Small intestine (tissue), 7 donors: ENCODE data around the gene CBX7. TPM values are rescaled to one million over a fixed set of nuclear protein-coding genes. Genes with fewer than 3 reads are reported as not detected.

ENCODE experiments used
- DNase-seq, 2 donors: peaks; one replicate each; pipeline versions ENCODE4 v3.0.0 to v3.0.0-alpha.2; 2013
- FAIRE-seq: peaks from 2 replicates; lab custom pipeline; 2012; peaks lifted over from hg19 to GRCh38; lab: Jason Lieb, UNC
- H3K27ac ChIP-seq, 3 donors: one replicate each; pipeline ENCODE4 v1.5.1; 2013; ENCODE audit warnings: low read length in 2 of 3, mild to moderate bottlenecking in 2 of 3, control low read depth in 1 of 3, inconsistent platforms in 1 of 3, low read depth in 1 of 3, moderate library complexity in 1 of 3
- H3K27me3 ChIP-seq, 3 donors: one replicate each; pipeline ENCODE4 v1.6.1; 2013; ENCODE audit warnings: low read length in 3 of 3, inconsistent platforms in 1 of 3; ENCODE audit not compliant: control insufficient read depth in 3 of 3, insufficient read depth in 3 of 3
- H3K36me3 ChIP-seq, 3 donors: one replicate each; pipeline ENCODE4 v1.6.1; 2013; ENCODE audit warnings: low read length in 3 of 3, inconsistent platforms in 1 of 3, low read depth in 1 of 3, mild to moderate bottlenecking in 1 of 3, moderate library complexity in 1 of 3; ENCODE audit not compliant: control insufficient read depth in 3 of 3, insufficient read depth in 2 of 3
- H3K4me1 ChIP-seq, 3 donors: one replicate each; pipeline ENCODE4 v1.6.1; 2013; ENCODE audit warnings: low read length in 2 of 3, inconsistent platforms in 1 of 3, low read depth in 1 of 3, mild to moderate bottlenecking in 1 of 3, moderate library complexity in 1 of 3; ENCODE audit not compliant: control insufficient read depth in 3 of 3, insufficient read depth in 2 of 3
- H3K4me3 ChIP-seq, 3 donors: one replicate each; pipeline ENCODE4 v1.5.1; 2013; ENCODE audit warnings: low read length in 3 of 3, control low read depth in 1 of 3, inconsistent platforms in 1 of 3, low read depth in 1 of 3, mild to moderate bottlenecking in 1 of 3, moderate library complexity in 1 of 3
- H3K9me3 ChIP-seq, 2 donors: one replicate each; pipeline ENCODE4 v1.6.1; 2013; ENCODE audit warnings: low read depth in 1 of 2, low read length in 1 of 2; ENCODE audit not compliant: control insufficient read depth in 2 of 2, insufficient read depth in 1 of 2
- WGBS, 3 donors: extraction: QIAGEN DNeasy Blood & Tissue Kit; methylation state at CpG; one replicate each; pipeline ENCODE4 v1.1.7; 2013; 5-methylcytosine and 5-hydroxymethylcytosine counted together
- polyA plus RNA-seq, 4 donors: library from polyadenylated mRNA; stranded (reverse) in 3 of 4; unstranded in 1 of 4; fragments of 200-250 nt in 3 of 4; fragments of 120-200 nt in 1 of 4; gene quantifications; one replicate each; pipeline versions ENCODE4 v1.2.1 to v1.2.3, GENCODE V29; 2013
- donor health status: healthy with polysubstance abuse.
- donor health status: control.
- donor health status: control.
- donor health status: Bipolar disorder and iron deficiency.
- donor health status: healthy.

CBX7 gene
- polyA plus RNA-seq, 4 donors = 9.8 to 29.8 (median 21.2) TPM

DNA sequence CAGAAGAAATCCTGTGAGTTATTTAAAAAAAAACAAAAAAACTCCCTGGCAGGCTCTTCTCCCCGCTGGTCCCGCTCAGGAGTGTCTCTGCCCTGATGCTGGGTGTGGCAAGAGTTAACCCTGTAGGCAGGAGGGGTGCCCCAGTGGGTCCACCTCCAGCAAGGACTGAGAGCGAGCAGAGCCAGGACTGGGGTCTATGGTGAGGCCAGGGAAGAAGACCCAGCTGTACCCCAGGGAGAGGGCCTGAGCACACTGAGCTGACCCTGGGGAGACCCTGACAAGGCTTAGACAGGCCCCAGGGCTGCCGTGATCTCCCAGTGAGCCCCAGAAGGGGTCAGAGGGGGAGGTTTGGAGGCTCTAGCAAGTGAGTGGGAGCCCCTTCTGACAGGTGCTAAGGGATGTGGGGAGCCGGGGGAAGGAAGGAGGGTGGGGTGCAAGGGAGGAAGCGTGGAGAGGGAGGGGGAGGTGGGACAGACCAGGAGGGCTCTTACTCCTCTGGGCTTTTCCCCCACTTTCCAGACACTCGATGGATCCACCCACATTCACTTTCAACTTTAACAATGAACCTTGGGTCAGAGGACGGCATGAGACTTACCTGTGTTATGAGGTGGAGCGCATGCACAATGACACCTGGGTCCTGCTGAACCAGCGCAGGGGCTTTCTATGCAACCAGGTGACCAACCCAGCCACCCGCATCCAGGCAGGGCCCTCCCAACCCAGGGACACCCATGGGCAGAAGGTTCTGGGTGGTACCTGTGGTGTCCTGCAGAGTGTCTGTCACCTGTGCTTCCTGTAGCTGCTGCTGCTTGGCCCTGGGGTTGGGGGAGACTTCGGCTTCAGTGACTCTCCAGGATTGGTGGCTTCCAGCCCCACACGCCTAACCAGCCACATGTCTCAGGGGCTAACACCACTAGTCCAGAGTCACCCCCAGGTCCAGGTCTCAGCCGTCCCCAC lies 69.0 kb downstream of the CBX7 start:
- FAIRE-seq = no peak
- H3K4me3 ChIP-seq = no peak overlapping the region
- no peaks in the 10 kb centered on the region for H3K9me3 ChIP-seq
- H3K36me3 ChIP-seq = peaks cover 0 to 4% (median 0%) of the 10 kb centered on the region in 3 donors
- H3K4me1 ChIP-seq = no peaks in the 10 kb centered on the region
- H3K27me3 ChIP-seq = no peaks in the 10 kb centered on the region
- no peak overlapping the region for H3K27ac ChIP-seq
- DNase-seq = no peak
- WGBS, 3 donors = 74 to 80% (median 77%) methylated on average over 14 of the region's 14 CpGs

DNA sequence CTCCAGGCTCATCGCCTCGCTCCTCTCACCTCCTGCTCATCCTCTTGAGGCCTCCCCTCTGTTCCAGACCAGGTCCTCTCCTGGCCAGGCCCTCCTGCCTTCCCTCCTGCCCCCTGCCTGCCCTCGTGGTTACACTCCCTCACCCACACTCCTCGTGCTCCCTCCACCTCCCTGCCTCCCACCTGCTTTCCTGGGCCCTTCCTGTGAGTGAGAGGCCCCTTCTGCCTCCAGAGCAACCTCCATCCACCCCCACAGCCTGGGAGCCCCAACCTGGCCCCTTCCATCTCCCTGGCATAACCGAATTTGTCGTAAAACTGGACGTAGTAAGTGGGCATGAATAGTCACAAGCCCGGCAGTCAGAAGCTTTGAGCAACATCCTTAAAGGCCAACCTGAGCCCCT lies 70.9 kb downstream of the CBX7 start:
- FAIRE-seq (no peak), DNase-seq (no peak)
- 75 to 79% (median 77%) methylated on average over 8 of the region's 8 CpGs for WGBS, 3 donors
- H3K27me3 ChIP-seq = no peaks in the 10 kb centered on the region
- no peak overlapping the region for H3K27ac ChIP-seq
- no peaks in the 10 kb centered on the region for H3K9me3 ChIP-seq
- no peak overlapping the region for H3K4me3 ChIP-seq
- peaks cover 0 to 3% (median 0%) of the 10 kb centered on the region in 3 donors for H3K4me1 ChIP-seq
- H3K36me3 ChIP-seq = peaks cover 0 to 4% (median 0%) of the 10 kb centered on the region in 3 donors

DNA sequence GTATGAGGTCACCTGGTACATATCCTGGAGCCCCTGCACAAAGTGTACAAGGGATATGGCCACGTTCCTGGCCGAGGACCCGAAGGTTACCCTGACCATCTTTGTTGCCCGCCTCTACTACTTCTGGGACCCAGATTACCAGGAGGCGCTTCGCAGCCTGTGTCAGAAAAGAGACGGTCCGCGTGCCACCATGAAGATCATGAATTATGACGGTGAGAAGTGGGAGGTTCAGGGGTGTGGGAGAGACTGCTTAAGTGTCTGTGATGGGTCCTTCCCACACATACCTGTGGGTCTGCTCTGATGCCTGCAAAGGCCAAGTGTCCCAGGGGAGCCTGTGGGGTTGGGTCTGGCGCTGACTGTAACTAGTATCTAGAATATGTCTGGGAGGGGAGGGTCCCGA lies 71.5 kb downstream of the CBX7 start:
- peaks cover 0 to 4% (median 0%) of the 10 kb centered on the region in 3 donors for H3K36me3 ChIP-seq
- DNase-seq (no peak), FAIRE-seq (no peak)
- H3K27me3 ChIP-seq = no peaks in the 10 kb centered on the region
- no peak overlapping the region for H3K27ac ChIP-seq
- H3K9me3 ChIP-seq = no peaks in the 10 kb centered on the region
- H3K4me1 ChIP-seq = peaks cover 0 to 3% (median 0%) of the 10 kb centered on the region in 3 donors
- H3K4me3 ChIP-seq = no peak overlapping the region
- 89 to 92% (median 89%) methylated on average over 12 of the region's 12 CpGs for WGBS, 3 donors

Other genes with a start within 250 kb of the CBX7 start
- gene APOBEC3A, start 195.1 kb downstream of the CBX7 start, polyA plus RNA-seq = under 1 TPM in 3 of 4 donors, not detected in 1; 0.13 to 0.81 (median 0.37) TPM
- 1 to 10 TPM; 3.5 to 5.8 (median 4.6) TPM for gene APOBEC3B, start 170.3 kb downstream of the CBX7 start, polyA plus RNA-seq
- 10 to 100 TPM in 2 of 4 donors, 1 to 10 TPM in 2; 2.2 to 16.3 (median 11.2) TPM for gene APOBEC3C, start 138.4 kb downstream of the CBX7 start, polyA plus RNA-seq
- gene APOBEC3D, start 131.6 kb downstream of the CBX7 start, polyA plus RNA-seq = 1 to 10 TPM in 3 of 4 donors, not detected in 1; 1.1 to 2.9 (median 2.4) TPM
- gene APOBEC3F, start 111.8 kb downstream of the CBX7 start, polyA plus RNA-seq = 1 to 10 TPM; 3.1 to 4.4 (median 3.6) TPM
- 1 to 10 TPM; 1.3 to 8.0 (median 5.9) TPM for gene APOBEC3G, start 75.4 kb downstream of the CBX7 start, polyA plus RNA-seq
- gene APOBEC3H, start 55.4 kb downstream of the CBX7 start, polyA plus RNA-seq = under 1 TPM in 2 of 4 donors, not detected in 2; 0.12 to 0.22 TPM
- 1 to 10 TPM in 2 of 4 donors, under 1 TPM in 2; 0.22 to 7.5 (median 2.8) TPM for gene PDGFB, start 92.3 kb upstream of the CBX7 start, polyA plus RNA-seq
- gene RPL3, start 166.9 kb upstream of the CBX7 start, polyA plus RNA-seq = 1,000 to 10,000 TPM; 1,757 to 4,298 (median 3,733) TPM
- gene SYNGR1, start 197.3 kb upstream of the CBX7 start, polyA plus RNA-seq = 10 to 100 TPM in 1 of 4 donors, 1 to 10 TPM in 2, not detected in 1; 1.4 to 10.7 (median 6.6) TPM
- gene TAB1, start 247.1 kb upstream of the CBX7 start, polyA plus RNA-seq = 10 to 100 TPM; 11.1 to 23.0 (median 17.0) TPM